Natural killer cell (primary cell): ENCODE data around the gene FGD4. TPM values are rescaled to one million over a fixed set of nuclear protein-coding genes. Genes with fewer than 3 reads are reported as not detected.
"Not testable (repeated sequence)": the region's sequence is repeated elsewhere in the genome, so short reads cannot be mapped to it uniquely, and the experiment has no call there.

Experiments used
- ATAC-seq, 3 donors: fragments of 150-1000 bp in 2 of 3; fragments of 200-7000 bp in 1 of 3; cut with Tn5 transposase; 1 replicate in 1 of 3; 2 replicates in 2 of 3; pipeline ENCODE4 v1.10.0; 2021; ENCODE audit warnings: mild to moderate bottlenecking in 2 of 3, moderate library complexity in 2 of 3
- DNase-seq, 2 donors: peaks; one replicate each; pipeline versions ENCODE4 v3.0.0 to v3.0.0-alpha.2; 2013 to 2021; ENCODE audit warnings: mixed read lengths in 1 of 2
- H3K27ac ChIP-seq: one replicate; pipeline ENCODE4 v1.5.1; 2013; ENCODE audit warnings: mild to moderate bottlenecking, low read length
- H3K27me3 ChIP-seq: one replicate; pipeline ENCODE4 v1.6.1; 2013; ENCODE audit warnings: low read length; ENCODE audit not compliant: control insufficient read depth, insufficient read depth
- H3K36me3 ChIP-seq: one replicate; pipeline ENCODE4 v1.6.1; 2013; ENCODE audit warnings: low read length; ENCODE audit not compliant: control insufficient read depth, insufficient read depth
- H3K4me1 ChIP-seq: one replicate; pipeline ENCODE4 v1.6.1; 2013; ENCODE audit warnings: low read length; ENCODE audit not compliant: control insufficient read depth, insufficient read depth
- H3K4me3 ChIP-seq: one replicate; pipeline ENCODE4 v1.5.1; 2013; ENCODE audit warnings: low read length
- H3K9me3 ChIP-seq: one replicate; pipeline ENCODE4 v1.6.1; 2013; ENCODE audit warnings: low read length; ENCODE audit not compliant: control insufficient read depth, insufficient read depth
- H3K27ac Mint-ChIP-seq, 2 donors: one replicate each; pipeline ENCODE4 v1.8.0; 2022; ENCODE audit warnings: mild to moderate bottlenecking in 2 of 2, mixed read lengths in 2 of 2, moderate library complexity in 1 of 2
- H3K27me3 Mint-ChIP-seq, 2 donors: one replicate each; pipeline ENCODE4 v1.8.0; 2022; ENCODE audit warnings: low read depth in 2 of 2, mixed read lengths in 2 of 2
- H3K36me3 Mint-ChIP-seq: one replicate; pipeline ENCODE4 v1.8.0; 2022; ENCODE audit warnings: mixed read lengths
- H3K4me1 Mint-ChIP-seq, 2 donors: one replicate each; pipeline ENCODE4 v1.8.0; 2022; ENCODE audit warnings: mixed read lengths in 2 of 2
- H3K4me3 Mint-ChIP-seq: one replicate; pipeline ENCODE4 v1.8.0; 2022; ENCODE audit warnings: mild to moderate bottlenecking, moderate library complexity, mixed read lengths
- H3K9me3 Mint-ChIP-seq, 2 donors: one replicate each; pipeline ENCODE4 v1.8.0; 2022; ENCODE audit warnings: mixed read lengths in 2 of 2
- CTCF ChIP-seq: fragments of 200-600 bp; IDR thresholded peaks from one replicate; pipeline ENCODE4 v1.8.0; 2022; ENCODE audit warnings: antibody characterized with exemption
- WGBS: methylation state at CpG from one replicate; pipeline ENCODE4 v1.1.7; 2013; ENCODE audit warnings: missing lambda C conversion rate; ENCODE audit not compliant: insufficient coverage; 5-methylcytosine and 5-hydroxymethylcytosine counted together
- intact Hi-C: fragments of 100-400 bp; cut with micrococcal nuclease; formaldehyde crosslinking; loops from one replicate; pipeline ENCODE4 v1.14.2; 2022
- total RNA-seq, 4 donors: library from RNA; stranded (reverse); fragments of 120-200 nt in 1 of 4; gene quantifications; one replicate each; pipeline versions ENCODE4 v1.2.3 to v1.2.4, GENCODE V29; 2013 to 2022

FGD4 gene
- total RNA-seq, 3 donors from 2014 or later (not counting 1 experiment from before 2014, with no cell fraction given) = 0.68 to 3.5 (median 2.1) TPM

- no peak overlapping the region for H3K4me3 ChIP-seq
- Mint-ChIP-seq H3K36me3 (no peaks in the 10 kb centered on the region), H3K9me3 (no peaks in the 10 kb centered on the region), H3K27ac (no peak overlapping the region), H3K4me1 (no peaks in the 10 kb centered on the region), H3K4me3 (no peak overlapping the region), H3K27me3 (no peaks in the 10 kb centered on the region)
- H3K9me3 ChIP-seq = no peaks in the 10 kb centered on the region
- ATAC-seq (no peak), DNase-seq (no peak)
- intact Hi-C loops = no loop called here
- no peaks in the 10 kb centered on the region for H3K36me3 ChIP-seq
- H3K4me1 ChIP-seq = no peaks in the 10 kb centered on the region
- WGBS = 76% methylated on average over 12 of the region's 12 CpGs
- no peak for TF ChIP-seq CTCF
- no peaks in the 10 kb centered on the region for H3K27me3 ChIP-seq
- H3K27ac ChIP-seq = no peak overlapping the region
Observed at GRCh38 chr12:32505067-32505945, 105.9 kb downstream of the FGD4 start.

- H3K4me3 ChIP-seq, intact Hi-C loops, H3K36me3 ChIP-seq, H3K27me3 Mint-ChIP-seq, H3K4me3 Mint-ChIP-seq, H3K9me3 ChIP-seq, H3K27ac ChIP-seq, H3K27ac Mint-ChIP-seq, H3K27me3 ChIP-seq, H3K9me3 Mint-ChIP-seq, DNase-seq, H3K4me1 Mint-ChIP-seq, H3K36me3 Mint-ChIP-seq, H3K4me1 ChIP-seq: not testable (repeated sequence)
- ATAC-seq = peak in 1 of 3 donors; percentile 55
- 88% methylated on average over 6 of the region's 8 CpGs for WGBS
Observed at GRCh38 chr12:32507096-32507941, 108.0 kb downstream of the FGD4 start.

- no peaks in the 10 kb centered on the region for H3K4me1 Mint-ChIP-seq
- H3K27ac Mint-ChIP-seq = no peak overlapping the region
- DNase-seq (no peak), ATAC-seq (no peak)
- H3K4me1 ChIP-seq = no peaks in the 10 kb centered on the region
- H3K4me3 ChIP-seq = no peak overlapping the region
- no peaks in the 10 kb centered on the region for H3K36me3 ChIP-seq
- peaks cover 0 to 5% of the 10 kb centered on the region in 2 donors for H3K27me3 Mint-ChIP-seq
- intact Hi-C loops = no loop called here
- no peak for TF ChIP-seq CTCF
- H3K9me3 Mint-ChIP-seq = no peaks in the 10 kb centered on the region
- 82% methylated on average over 3 of the region's 3 CpGs for WGBS
- no peak overlapping the region for H3K4me3 Mint-ChIP-seq
- no peaks in the 10 kb centered on the region for H3K9me3 ChIP-seq
- no peaks in the 10 kb centered on the region for H3K27me3 ChIP-seq
- no peak overlapping the region for H3K27ac ChIP-seq
- H3K36me3 Mint-ChIP-seq = no peaks in the 10 kb centered on the region
Observed at GRCh38 chr12:32507942-32508320, 108.6 kb downstream of the FGD4 start.

- H3K27ac Mint-ChIP-seq = no peak overlapping the region
- TF ChIP-seq CTCF = no peak
- H3K4me3 Mint-ChIP-seq = no peak overlapping the region
- no peaks in the 10 kb centered on the region for H3K9me3 ChIP-seq
- H3K36me3 ChIP-seq = no peaks in the 10 kb centered on the region
- H3K4me1 Mint-ChIP-seq = no peaks in the 10 kb centered on the region
- H3K4me3 ChIP-seq = no peak overlapping the region
- intact Hi-C loops = no loop called here
- H3K27me3 ChIP-seq = no peaks in the 10 kb centered on the region
- ATAC-seq = no peak
- no peak overlapping the region for H3K27ac ChIP-seq
- no peaks in the 10 kb centered on the region for H3K36me3 Mint-ChIP-seq
- H3K9me3 Mint-ChIP-seq = no peaks in the 10 kb centered on the region
- WGBS = 100% methylated on average over 3 of the region's 3 CpGs
- DNase-seq = no peak
- no peaks in the 10 kb centered on the region for H3K4me1 ChIP-seq
- peaks cover 0 to 9% of the 10 kb centered on the region in 2 donors for H3K27me3 Mint-ChIP-seq
Observed at GRCh38 chr12:32508626-32509025, 109.3 kb downstream of the FGD4 start.
